H1 (cell line): Measurements from ENCODE around the gene TOM1L2. TPM values are rescaled to one million over a fixed set of nuclear protein-coding genes. Genes with fewer than 3 reads are reported as not detected.

Source experiments
- CTCF ChIA-PET: fragments of 300-600 bp; sonication (Branson Sonifier 250); formaldehyde crosslinking; loops from one replicate; lab custom pipeline; 2021; ENCODE audit not compliant: partially characterized antibody; lab: Charles Lee
- POLR2A ChIA-PET: fragments of 300-600 bp; sonication (Branson Sonifier 250); formaldehyde crosslinking; loops from one replicate; lab custom pipeline; 2021; ENCODE audit warnings: inconsistent platforms; ENCODE audit not compliant: partially characterized antibody; lab: Charles Lee
- DNase-seq, 2 experiments: peaks; one replicate each; pipeline versions ENCODE4 v3.0.0 to v3.0.0-alpha.2; 2010 to 2022; ENCODE audit warnings: low spot score in 2 of 2, low read depth in 1 of 2, mixed read lengths in 1 of 2
- FAIRE-seq: peaks from 2 replicates; lab custom pipeline; 2011; peaks lifted over from hg19 to GRCh38; lab: Jason Lieb, UNC
- H2AFZ ChIP-seq: 2 replicates; pipeline ENCODE4 v1.8.1; 2012; ENCODE audit warnings: low read length, inconsistent platforms
- H2AK5ac ChIP-seq: 2 replicates; pipeline ENCODE4 v1.6.1; 2013; ENCODE audit warnings: low read depth, low read length
- H2BK120ac ChIP-seq: replicated peaks from 2 replicates; pipeline ENCODE3; 2013; ENCODE audit warnings: low read depth, low read length, inconsistent platforms
- H2BK12ac ChIP-seq: 2 replicates; pipeline ENCODE4 v1.6.1; 2013; ENCODE audit warnings: low read depth, low read length
- H2BK15ac ChIP-seq: 2 replicates; pipeline ENCODE4 v1.6.1; 2013; ENCODE audit warnings: low read length
- H2BK20ac ChIP-seq: 2 replicates; pipeline ENCODE4 v1.6.1; 2013; ENCODE audit warnings: low read length
- H2BK5ac ChIP-seq: 2 replicates; pipeline ENCODE4 v1.6.1; 2013; ENCODE audit warnings: low read depth, low read length
- H3K14ac ChIP-seq: 2 replicates; pipeline ENCODE4 v1.6.1; 2013; ENCODE audit warnings: inconsistent platforms; ENCODE audit not compliant: insufficient read length
- H3K18ac ChIP-seq: 2 replicates; pipeline ENCODE4 v1.6.1; 2013; ENCODE audit warnings: low read length; ENCODE audit errors: extremely low read depth
- H3K23ac ChIP-seq: 2 replicates; pipeline ENCODE4 v1.6.1; 2013; ENCODE audit warnings: inconsistent platforms; ENCODE audit not compliant: insufficient read length
- H3K23me2 ChIP-seq: 2 replicates; pipeline ENCODE4 v1.6.1; 2013; ENCODE audit warnings: low read depth, low read length
- H3K27ac ChIP-seq: 2 replicates; pipeline ENCODE4 v1.6.1; 2011; ENCODE audit warnings: low read depth, low read length, inconsistent platforms
- H3K27me3 ChIP-seq, 4 experiments: replicated peaks in 1 of 4; 1 replicate in 1 of 4; 2 replicates in 3 of 4; pipeline versions ENCODE4 v1.6.1 to v1.8.1; 2011 to 2013; ENCODE audit warnings: low read length in 3 of 4, mild to moderate bottlenecking in 3 of 4, inconsistent platforms in 2 of 4, mixed read lengths in 2 of 4, moderate library complexity in 1 of 4; ENCODE audit not compliant: control insufficient read depth in 3 of 4, insufficient read depth in 3 of 4; ENCODE audit errors: extremely low read depth in 1 of 4
- H3K36me3 ChIP-seq, 4 experiments: 2 replicates each; pipeline versions ENCODE4 v1.6.1 to v1.8.1; 2011 to 2013; ENCODE audit warnings: mild to moderate bottlenecking in 4 of 4, low read length in 3 of 4, moderate library complexity in 2 of 4, control low read depth in 1 of 4, inconsistent platforms in 1 of 4; ENCODE audit not compliant: insufficient read depth in 4 of 4, control insufficient read depth in 2 of 4
- H3K4ac ChIP-seq: replicated peaks from 2 replicates; pipeline ENCODE3; 2013; ENCODE audit warnings: low read length, low read depth, mixed read lengths, inconsistent platforms; ENCODE audit not compliant: insufficient read length
- H3K4me1 ChIP-seq, 4 experiments: replicated peaks in 1 of 4; 1 replicate in 1 of 4; 2 replicates in 3 of 4; pipeline versions ENCODE4 v1.6.1 to v1.8.1; 2011 to 2013; ENCODE audit warnings: low read length in 3 of 4, inconsistent platforms in 2 of 4, mixed read lengths in 1 of 4; ENCODE audit not compliant: insufficient read depth in 4 of 4, control insufficient read depth in 3 of 4
- H3K4me2 ChIP-seq, 2 experiments: 2 replicates each; pipeline versions ENCODE4 v1.6.1 to v1.8.1; 2011 to 2013; ENCODE audit warnings: low read depth in 2 of 2, low read length in 2 of 2, control low read depth in 1 of 2, inconsistent platforms in 1 of 2, mild to moderate bottlenecking in 1 of 2; ENCODE audit not compliant: insufficient read depth in 1 of 2
- H3K4me3 ChIP-seq, 4 experiments: fragments of 200-600, 300-600 bp in 1 of 4; sonication (generic), shearing (Covaris generic), sonication (Bioruptor Twin) in 1 of 4; 2 replicates each; pipeline versions ENCODE4 v1.5.1 to v1.8.1; 2011 to 2016; ENCODE audit warnings: low read length in 4 of 4, low read depth in 3 of 4, control low read depth in 2 of 4, inconsistent platforms in 2 of 4, mild to moderate bottlenecking in 2 of 4, mixed read lengths in 1 of 4, moderate library complexity in 1 of 4; ENCODE audit not compliant: insufficient read depth in 2 of 4; ENCODE audit errors: extremely low read depth in 1 of 4
- H3K56ac ChIP-seq: replicated peaks from 2 replicates; pipeline ENCODE3; 2013; ENCODE audit warnings: low read depth, mild to moderate bottlenecking, mixed read lengths, low read length, inconsistent platforms; ENCODE audit not compliant: insufficient read length
- H3K79me1 ChIP-seq: 2 replicates; pipeline ENCODE4 v1.6.1; 2013; ENCODE audit warnings: low read depth, low read length, control low read depth
- H3K79me2 ChIP-seq, 2 experiments: 2 replicates each; pipeline versions ENCODE4 v1.6.1 to v1.8.1; 2012 to 2013; ENCODE audit warnings: low read length in 2 of 2, mild to moderate bottlenecking in 2 of 2, inconsistent platforms in 1 of 2; ENCODE audit not compliant: insufficient read depth in 2 of 2, control insufficient read depth in 1 of 2
- H3K9ac ChIP-seq, 4 experiments: replicated peaks in 1 of 4; 1 replicate in 1 of 4; 2 replicates in 3 of 4; pipeline versions ENCODE4 v1.6.1 to v1.8.1; 2011 to 2013; ENCODE audit warnings: low read depth in 3 of 4, low read length in 3 of 4, control low read depth in 2 of 4, mild to moderate bottlenecking in 2 of 4, moderate library complexity in 2 of 4, inconsistent platforms in 1 of 4; ENCODE audit errors: extremely low read depth in 1 of 4
- H3K9me3 ChIP-seq, 2 experiments: 2 replicates each; pipeline versions ENCODE4 v1.6.1 to v1.8.1; 2012 to 2013; ENCODE audit warnings: mild to moderate bottlenecking in 2 of 2, moderate library complexity in 2 of 2, control low read depth in 1 of 2, inconsistent platforms in 1 of 2, low read depth in 1 of 2, low read length in 1 of 2, mixed read lengths in 1 of 2; ENCODE audit not compliant: insufficient read depth in 2 of 2
- H4K20me1 ChIP-seq, 2 experiments: replicated peaks in 1 of 2; 2 replicates each; pipeline versions ENCODE3 to v1.8.1; 2011 to 2013; ENCODE audit warnings: inconsistent platforms in 2 of 2, low read length in 2 of 2, mild to moderate bottlenecking in 1 of 2; ENCODE audit not compliant: insufficient read depth in 2 of 2, control insufficient read depth in 1 of 2
- H4K5ac ChIP-seq: 2 replicates; pipeline ENCODE4 v1.6.1; 2013; ENCODE audit warnings: low read length, low read depth, mixed read lengths, inconsistent platforms; ENCODE audit not compliant: insufficient read length
- H4K8ac ChIP-seq: 2 replicates; pipeline ENCODE4 v1.8.0; 2013; ENCODE audit warnings: mild to moderate bottlenecking, moderate library complexity, low read length, inconsistent platforms; ENCODE audit not compliant: insufficient read depth; ENCODE audit errors: extremely low read depth
- H4K91ac ChIP-seq: replicated peaks from 2 replicates; pipeline ENCODE3; 2013; ENCODE audit warnings: low read length, mixed read lengths, inconsistent platforms; ENCODE audit not compliant: insufficient read length
- SIN3A ChIP-seq, 2 experiments: IDR thresholded peaks in 1 of 2; conservative IDR thresholded peaks in 1 of 2; 2 replicates each; pipeline ENCODE4 v1.6.1; 2011 to 2012; ENCODE audit warnings: low read length in 2 of 2, improper control_type of control experiment in 1 of 2, low read depth in 1 of 2, mild to moderate bottlenecking in 1 of 2
- polyA plus RNA-seq, 7 experiments: library from polyadenylated mRNA; depleted of rRNA in 3 of 7; stranded (reverse) in 5 of 7; unstranded in 2 of 7; fragments of >200 nt in 5 of 7; fragments of 200-250 nt in 2 of 7; gene quantifications; 1 replicate in 5 of 7; 2 replicates in 1 of 7; 4 replicates in 1 of 7; pipeline versions ENCODE4 v1.2.1 to v1.2.3, GENCODE V29; 2011 to 2013; ENCODE audit warnings: missing spikeins in 2 of 7, mixed read lengths in 2 of 7
- total RNA-seq: library from RNA; stranded (reverse); fragmentation: NEBNext Ultra II Directional; extraction: Animal tissue kit (Norgen Biotek cat#: 25700); gene quantifications from 2 replicates; pipeline ENCODE4 v1.2.1, GENCODE V29; 2021

The TOM1L2 gene
- total and polyA plus RNA-seq, 2 of the 8 experiments (the other 6 are each of a cell fraction or from before 2014, with no cell fraction given): 2.0 to 3.4 TPM

DNA sequence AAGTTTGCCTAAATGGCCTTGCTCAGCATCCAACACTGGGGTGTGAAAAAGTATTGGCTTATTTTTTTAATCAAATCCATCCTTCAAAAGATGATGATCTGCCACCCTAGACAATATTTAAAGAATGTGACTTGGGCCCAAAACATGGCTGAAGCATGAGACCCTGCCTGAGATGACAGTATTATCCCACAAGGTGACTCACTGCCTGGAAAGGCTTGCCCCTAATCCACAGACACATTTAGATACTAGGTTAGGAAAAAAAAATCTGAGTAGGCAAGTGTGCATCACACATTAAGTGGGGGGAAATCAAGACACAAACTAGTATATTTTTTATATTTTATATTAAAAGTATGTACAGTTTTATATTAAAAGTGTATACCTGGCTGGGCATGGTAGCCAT, 38.4 kb downstream of the TOM1L2 start:
- TF ChIP-seq SIN3A (conservative IDR thresholded peaks at IDR 0.05 in 1 of 2, IDR thresholded peaks at IDR 0.05 in 1 of 2; ENCODE audit: low read depth in 1 of 2, low read length in 2 of 2): no peak
- Histone ChIP-seq H2AK5ac (no peak overlapping the region), H2BK12ac (no peak overlapping the region), H3K4me2 (no peak overlapping the region), H3K4ac (no peak overlapping the region), H3K79me2 (no peaks in the 10 kb centered on the region), H3K4me3 (no peak overlapping the region), H2BK20ac (no peak overlapping the region), H3K23ac (no peak overlapping the region), H3K4me1 (peaks cover 0 to 3% (median 1%) of the 10 kb centered on the region in 4 experiments; a peak in 3 of 7 replicates), H4K8ac (no peak overlapping the region), H3K9me3 (no peaks in the 10 kb centered on the region), H3K18ac (no peak overlapping the region), H4K5ac (no peak overlapping the region), H3K36me3 (no peaks in the 10 kb centered on the region), H2BK120ac (no peak overlapping the region), H3K79me1 (no peaks in the 10 kb centered on the region), H2BK15ac (no peak overlapping the region), H4K20me1 (no peaks in the 10 kb centered on the region), H3K56ac (no peak overlapping the region), H2BK5ac (no peak overlapping the region), H3K27me3 (0 out of 7 replicates have a peak, but pooled peaks cover 0 to 2% (median 0%) of the 10 kb centered on the region in 4 experiments), H3K9ac (no peak overlapping the region), H4K91ac (no peak overlapping the region), H3K14ac (no peak overlapping the region), H3K27ac (no peak overlapping the region), H2AFZ (no peak overlapping the region), H3K23me2 (no peaks in the 10 kb centered on the region)
- FAIRE-seq (no peak), DNase-seq (no peak)
- ChIA-PET CTCF (interaction anchor here (0.9 to 2.4 kb wide), 3 partner anchors 12 to 45 kb away, joined by 4 to 10 read pairs (median 9); no protein-coding TSS in a partner anchor), POLR2A (no interaction called here)
